H1 (cell line): ENCODE measurements around the gene NFIA. TPM values are rescaled to one million over a fixed set of nuclear protein-coding genes. Genes with fewer than 3 reads are reported as not detected.

Experiments used
- CTCF ChIA-PET: fragments of 300-600 bp; sonication (Branson Sonifier 250); formaldehyde crosslinking; loops from one replicate; lab custom pipeline; 2021; ENCODE audit not compliant: partially characterized antibody; lab: Charles Lee
- POLR2A ChIA-PET: fragments of 300-600 bp; sonication (Branson Sonifier 250); formaldehyde crosslinking; loops from one replicate; lab custom pipeline; 2021; ENCODE audit warnings: inconsistent platforms; ENCODE audit not compliant: partially characterized antibody; lab: Charles Lee
- DNase-seq, 2 experiments: peaks; one replicate each; pipeline versions ENCODE4 v3.0.0 to v3.0.0-alpha.2; 2010 to 2022; ENCODE audit warnings: low spot score in 2 of 2, low read depth in 1 of 2, mixed read lengths in 1 of 2
- FAIRE-seq: peaks from 2 replicates; lab custom pipeline; 2011; peaks lifted over from hg19 to GRCh38; lab: Jason Lieb, UNC
- H2AFZ ChIP-seq: 2 replicates; pipeline ENCODE4 v1.8.1; 2012; ENCODE audit warnings: low read length, inconsistent platforms
- H2AK5ac ChIP-seq: 2 replicates; pipeline ENCODE4 v1.6.1; 2013; ENCODE audit warnings: low read depth, low read length
- H2BK120ac ChIP-seq: replicated peaks from 2 replicates; pipeline ENCODE3; 2013; ENCODE audit warnings: low read depth, low read length, inconsistent platforms
- H2BK12ac ChIP-seq: 2 replicates; pipeline ENCODE4 v1.6.1; 2013; ENCODE audit warnings: low read depth, low read length
- H2BK15ac ChIP-seq: 2 replicates; pipeline ENCODE4 v1.6.1; 2013; ENCODE audit warnings: low read length
- H2BK20ac ChIP-seq: 2 replicates; pipeline ENCODE4 v1.6.1; 2013; ENCODE audit warnings: low read length
- H2BK5ac ChIP-seq: 2 replicates; pipeline ENCODE4 v1.6.1; 2013; ENCODE audit warnings: low read depth, low read length
- H3K14ac ChIP-seq: 2 replicates; pipeline ENCODE4 v1.6.1; 2013; ENCODE audit warnings: inconsistent platforms; ENCODE audit not compliant: insufficient read length
- H3K18ac ChIP-seq: 2 replicates; pipeline ENCODE4 v1.6.1; 2013; ENCODE audit warnings: low read length; ENCODE audit errors: extremely low read depth
- H3K23ac ChIP-seq: 2 replicates; pipeline ENCODE4 v1.6.1; 2013; ENCODE audit warnings: inconsistent platforms; ENCODE audit not compliant: insufficient read length
- H3K23me2 ChIP-seq: 2 replicates; pipeline ENCODE4 v1.6.1; 2013; ENCODE audit warnings: low read depth, low read length
- H3K27ac ChIP-seq: 2 replicates; pipeline ENCODE4 v1.6.1; 2011; ENCODE audit warnings: low read depth, low read length, inconsistent platforms
- H3K27me3 ChIP-seq, 4 experiments: replicated peaks in 1 of 4; 1 replicate in 1 of 4; 2 replicates in 3 of 4; pipeline versions ENCODE4 v1.6.1 to v1.8.1; 2011 to 2013; ENCODE audit warnings: low read length in 3 of 4, mild to moderate bottlenecking in 3 of 4, inconsistent platforms in 2 of 4, mixed read lengths in 2 of 4, moderate library complexity in 1 of 4; ENCODE audit not compliant: control insufficient read depth in 3 of 4, insufficient read depth in 3 of 4; ENCODE audit errors: extremely low read depth in 1 of 4
- H3K36me3 ChIP-seq, 4 experiments: 2 replicates each; pipeline versions ENCODE4 v1.6.1 to v1.8.1; 2011 to 2013; ENCODE audit warnings: mild to moderate bottlenecking in 4 of 4, low read length in 3 of 4, moderate library complexity in 2 of 4, control low read depth in 1 of 4, inconsistent platforms in 1 of 4; ENCODE audit not compliant: insufficient read depth in 4 of 4, control insufficient read depth in 2 of 4
- H3K4ac ChIP-seq: replicated peaks from 2 replicates; pipeline ENCODE3; 2013; ENCODE audit warnings: low read length, low read depth, mixed read lengths, inconsistent platforms; ENCODE audit not compliant: insufficient read length
- H3K4me1 ChIP-seq, 4 experiments: replicated peaks in 1 of 4; 1 replicate in 1 of 4; 2 replicates in 3 of 4; pipeline versions ENCODE4 v1.6.1 to v1.8.1; 2011 to 2013; ENCODE audit warnings: low read length in 3 of 4, inconsistent platforms in 2 of 4, mixed read lengths in 1 of 4; ENCODE audit not compliant: insufficient read depth in 4 of 4, control insufficient read depth in 3 of 4
- H3K4me2 ChIP-seq, 2 experiments: 2 replicates each; pipeline versions ENCODE4 v1.6.1 to v1.8.1; 2011 to 2013; ENCODE audit warnings: low read depth in 2 of 2, low read length in 2 of 2, control low read depth in 1 of 2, inconsistent platforms in 1 of 2, mild to moderate bottlenecking in 1 of 2; ENCODE audit not compliant: insufficient read depth in 1 of 2
- H3K4me3 ChIP-seq, 4 experiments: fragments of 200-600, 300-600 bp in 1 of 4; sonication (generic), shearing (Covaris generic), sonication (Bioruptor Twin) in 1 of 4; 2 replicates each; pipeline versions ENCODE4 v1.5.1 to v1.8.1; 2011 to 2016; ENCODE audit warnings: low read length in 4 of 4, low read depth in 3 of 4, control low read depth in 2 of 4, inconsistent platforms in 2 of 4, mild to moderate bottlenecking in 2 of 4, mixed read lengths in 1 of 4, moderate library complexity in 1 of 4; ENCODE audit not compliant: insufficient read depth in 2 of 4; ENCODE audit errors: extremely low read depth in 1 of 4
- H3K56ac ChIP-seq: replicated peaks from 2 replicates; pipeline ENCODE3; 2013; ENCODE audit warnings: low read depth, mild to moderate bottlenecking, mixed read lengths, low read length, inconsistent platforms; ENCODE audit not compliant: insufficient read length
- H3K79me1 ChIP-seq: 2 replicates; pipeline ENCODE4 v1.6.1; 2013; ENCODE audit warnings: low read depth, low read length, control low read depth
- H3K79me2 ChIP-seq, 2 experiments: 2 replicates each; pipeline versions ENCODE4 v1.6.1 to v1.8.1; 2012 to 2013; ENCODE audit warnings: low read length in 2 of 2, mild to moderate bottlenecking in 2 of 2, inconsistent platforms in 1 of 2; ENCODE audit not compliant: insufficient read depth in 2 of 2, control insufficient read depth in 1 of 2
- H3K9ac ChIP-seq, 4 experiments: replicated peaks in 1 of 4; 1 replicate in 1 of 4; 2 replicates in 3 of 4; pipeline versions ENCODE4 v1.6.1 to v1.8.1; 2011 to 2013; ENCODE audit warnings: low read depth in 3 of 4, low read length in 3 of 4, control low read depth in 2 of 4, mild to moderate bottlenecking in 2 of 4, moderate library complexity in 2 of 4, inconsistent platforms in 1 of 4; ENCODE audit errors: extremely low read depth in 1 of 4
- H3K9me3 ChIP-seq, 2 experiments: 2 replicates each; pipeline versions ENCODE4 v1.6.1 to v1.8.1; 2012 to 2013; ENCODE audit warnings: mild to moderate bottlenecking in 2 of 2, moderate library complexity in 2 of 2, control low read depth in 1 of 2, inconsistent platforms in 1 of 2, low read depth in 1 of 2, low read length in 1 of 2, mixed read lengths in 1 of 2; ENCODE audit not compliant: insufficient read depth in 2 of 2
- H4K20me1 ChIP-seq, 2 experiments: replicated peaks in 1 of 2; 2 replicates each; pipeline versions ENCODE3 to v1.8.1; 2011 to 2013; ENCODE audit warnings: inconsistent platforms in 2 of 2, low read length in 2 of 2, mild to moderate bottlenecking in 1 of 2; ENCODE audit not compliant: insufficient read depth in 2 of 2, control insufficient read depth in 1 of 2
- H4K5ac ChIP-seq: 2 replicates; pipeline ENCODE4 v1.6.1; 2013; ENCODE audit warnings: low read length, low read depth, mixed read lengths, inconsistent platforms; ENCODE audit not compliant: insufficient read length
- H4K8ac ChIP-seq: 2 replicates; pipeline ENCODE4 v1.8.0; 2013; ENCODE audit warnings: mild to moderate bottlenecking, moderate library complexity, low read length, inconsistent platforms; ENCODE audit not compliant: insufficient read depth; ENCODE audit errors: extremely low read depth
- H4K91ac ChIP-seq: replicated peaks from 2 replicates; pipeline ENCODE3; 2013; ENCODE audit warnings: low read length, mixed read lengths, inconsistent platforms; ENCODE audit not compliant: insufficient read length
- CBX8 ChIP-seq: fragments of 300-800, 300-1000 bp; sonication (generic); IDR thresholded peaks from 2 replicates; pipeline ENCODE4 v1.7.1; 2016; ENCODE audit warnings: low read depth, low read length, borderline replicate concordance
- EZH2 ChIP-seq: fragments of 200-600 bp; sonication (generic); IDR thresholded peaks from 2 replicates; pipeline ENCODE4 v1.7.1; 2012; ENCODE audit warnings: low read depth, mild to moderate bottlenecking, moderate library complexity, low read length, inconsistent platforms; ENCODE audit not compliant: severe bottlenecking
- RAD21 ChIP-seq, 2 experiments: IDR thresholded peaks in 1 of 2; conservative IDR thresholded peaks in 1 of 2; 2 replicates each; pipeline ENCODE4 v1.6.1; 2011; ENCODE audit warnings: low read depth in 2 of 2, low read length in 2 of 2, improper control_type of control experiment in 1 of 2, inconsistent platforms in 1 of 2, mild to moderate bottlenecking in 1 of 2, moderate library complexity in 1 of 2
- RNF2 ChIP-seq: fragments of 200-900, 300-1000 bp; sonication (generic); IDR thresholded peaks from 2 replicates; pipeline ENCODE4 v1.7.1; 2016; ENCODE audit warnings: borderline replicate concordance, low read depth, mild to moderate bottlenecking, antibody characterized with exemption, low read length; ENCODE audit not compliant: poor library complexity, severe bottlenecking; ENCODE audit errors: missing control alignments
- RXRA ChIP-seq: IDR thresholded peaks from 2 replicates; pipeline ENCODE4 v1.6.1; 2011; ENCODE audit warnings: low read depth, mild to moderate bottlenecking, low read length, moderate library complexity; ENCODE audit not compliant: insufficient read depth
- SP1 ChIP-seq: IDR thresholded peaks from 2 replicates; pipeline ENCODE4 v1.6.1; 2011; ENCODE audit warnings: low read depth, low read length
- SP4 ChIP-seq: IDR thresholded peaks from 2 replicates; pipeline ENCODE4 v1.6.1; 2012; ENCODE audit warnings: low read length, inconsistent platforms
- SUZ12 ChIP-seq: fragments of 200-600 bp; sonication (generic); IDR thresholded peaks from 2 replicates; pipeline ENCODE4 v1.6.1; 2012; ENCODE audit warnings: mild to moderate bottlenecking, inconsistent platforms, low read length, moderate library complexity, mixed read lengths
- WGBS, 2 experiments: shearing (Covaris generic) in 1 of 2; methylation state at CpG; one replicate each; pipeline versions ENCODE4 v1.1.6 to v1.1.7; 2013 to 2015; ENCODE audit warnings: low lambda C conversion rate in 2 of 2, mixed read lengths in 2 of 2, inconsistent platforms in 1 of 2, low coverage in 1 of 2, missing lambda C conversion rate in 1 of 2; ENCODE audit not compliant: insufficient replicate concordance in 2 of 2, insufficient coverage in 1 of 2, insufficient read length in 1 of 2; ENCODE audit errors: extremely low coverage in 1 of 2, missing lambda C conversion rate in 1 of 2; 5-methylcytosine and 5-hydroxymethylcytosine counted together
- polyA plus RNA-seq, 7 experiments: library from polyadenylated mRNA; depleted of rRNA in 3 of 7; stranded (reverse) in 5 of 7; unstranded in 2 of 7; fragments of >200 nt in 5 of 7; fragments of 200-250 nt in 2 of 7; gene quantifications; 1 replicate in 5 of 7; 2 replicates in 1 of 7; 4 replicates in 1 of 7; pipeline versions ENCODE4 v1.2.1 to v1.2.3, GENCODE V29; 2011 to 2013; ENCODE audit warnings: missing spikeins in 2 of 7, mixed read lengths in 2 of 7
- total RNA-seq: library from RNA; stranded (reverse); fragmentation: NEBNext Ultra II Directional; extraction: Animal tissue kit (Norgen Biotek cat#: 25700); gene quantifications from 2 replicates; pipeline ENCODE4 v1.2.1, GENCODE V29; 2021

The NFIA gene
- total and polyA plus RNA-seq, 2 of the 8 experiments (the other 6 are each of a cell fraction or from before 2014, with no cell fraction given) = 1.8 to 2.3 TPM

GRCh38 chr1:61083807-61084440 is 1.6 kb downstream of the NFIA start:
- no peak overlapping the region for H3K27ac ChIP-seq
- H2BK20ac ChIP-seq = no peak overlapping the region
- H3K4me2 ChIP-seq = peak overlapping the region; percentile 78 to 86
- no peak overlapping the region for H2BK120ac ChIP-seq
- no peak overlapping the region for H2BK5ac ChIP-seq
- H3K4me3 ChIP-seq = peak overlapping the region; percentile 28 to 70 (median 50)
- no peak overlapping the region for H3K14ac ChIP-seq
- no peak overlapping the region for H4K5ac ChIP-seq
- no peak for FAIRE-seq
- H3K36me3 ChIP-seq = peaks cover 0 to 4% (median 0%) of the 10 kb centered on the region in 4 experiments; a peak in 1 of 8 replicates
- H3K27me3 ChIP-seq = peaks cover 26 to 61% (median 40%) of the 10 kb centered on the region in 4 experiments
- WGBS, 2 experiments = 19% methylated on average over 11 of the region's 17 CpGs; no CpG with 5 or more reads in 1 of the 2 experiments
- H3K56ac ChIP-seq = no peak overlapping the region
- no peak overlapping the region for H3K18ac ChIP-seq
- H4K91ac ChIP-seq = no peak overlapping the region
- H3K23me2 ChIP-seq = peaks cover 13% of the 10 kb centered on the region
- H3K4ac ChIP-seq = no peak overlapping the region
- H3K79me2 ChIP-seq = no peaks in the 10 kb centered on the region
- H2BK12ac ChIP-seq = no peak overlapping the region
- peaks cover 5 to 17% (median 13%) of the 10 kb centered on the region in 4 experiments; a peak in 5 of 7 replicates for H3K4me1 ChIP-seq
- H2AK5ac ChIP-seq = no peak overlapping the region
- no peak overlapping the region for H3K9ac ChIP-seq
- peaks cover 0 to 1% of the 10 kb centered on the region in 2 experiments for H4K20me1 ChIP-seq
- no peak overlapping the region for H2AFZ ChIP-seq
- ChIA-PET POLR2A (no interaction called here), CTCF (interaction anchor here (0.6 to 0.7 kb wide), 3 partner anchors 14 to 115 kb away, joined by 3 to 5 read pairs (median 5); no protein-coding TSS in a partner anchor)
- H3K79me1 ChIP-seq = no peaks in the 10 kb centered on the region
- H4K8ac ChIP-seq = no peak overlapping the region
- no peak for DNase-seq
- no peak overlapping the region for H3K23ac ChIP-seq
- H3K9me3 ChIP-seq = no peaks in the 10 kb centered on the region
- TF ChIP-seq SP1 (no peak), RAD21 (IDR thresholded peaks at IDR 0.05 in 1 of 2, conservative IDR thresholded peaks at IDR 0.05 in 1 of 2; ENCODE audit: low read depth in 2 of 2, low read length in 2 of 2) (no peak), EZH2 (peak; percentile 87), RXRA (no peak), SUZ12 (peak; percentile 74), CBX8 (no peak), SP4 (no peak), RNF2 (peak; percentile 88)
- H2BK15ac ChIP-seq = no peak overlapping the region
